ENCODE data around the gene ADAM11.
"Not testable (repeated sequence)": the region's sequence is repeated elsewhere in the genome, so short reads cannot be mapped to it uniquely, and the experiment has no call there.

Gene ADAM11

GRCh38 chr17:44758414-44759085 lies at the start of gene ADAM11:
Gene ADAM11 (plus strand): TSS chr17:44758988. CDS start chr17:44759200, 212 bp downstream.
- DNase-seq, result no peak

DNA sequence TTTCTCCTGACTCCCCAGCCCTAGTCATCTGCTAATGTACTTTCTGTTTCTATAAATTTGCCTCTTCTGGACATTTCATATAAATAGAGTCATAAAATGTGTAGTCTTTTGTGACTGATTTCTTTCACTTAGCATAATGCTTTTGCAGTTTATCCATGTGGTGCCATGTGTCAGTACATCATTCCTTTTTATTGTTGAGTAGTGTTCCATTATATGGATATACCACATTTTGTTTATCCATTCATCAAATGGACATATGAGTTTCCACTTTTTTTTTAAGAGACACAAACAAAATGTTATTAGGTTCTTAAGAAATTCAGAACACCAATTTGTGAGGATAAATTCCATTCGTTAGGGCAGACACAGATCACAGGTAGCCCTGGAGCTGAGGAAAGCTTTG lies 39.3 kb upstream of the ADAM11 start:
- no peak for DNase-seq

DNA sequence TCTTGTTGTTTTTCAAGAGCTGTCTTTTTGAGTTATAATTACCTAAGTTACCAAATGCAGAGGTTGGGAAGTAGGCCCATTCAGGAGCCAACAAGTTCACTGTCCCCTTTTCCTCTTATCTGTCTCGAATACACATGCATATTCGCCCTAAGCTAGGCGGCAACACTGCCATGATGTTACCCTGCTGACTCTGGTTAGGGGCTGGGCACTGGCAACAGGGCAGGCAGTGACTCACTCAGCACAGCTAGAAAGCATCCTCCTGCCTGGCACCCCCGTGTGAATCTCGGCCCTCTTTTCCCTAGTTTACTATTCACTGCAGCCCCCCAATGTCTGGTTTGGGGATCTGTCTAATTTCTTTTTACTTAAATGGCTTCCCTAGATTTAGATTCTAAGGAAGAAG lies 36.5 kb upstream of the ADAM11 start:
- DNase-seq, result no peak

GRCh38 chr17:44726121-44726520 lies 32.7 kb upstream of the ADAM11 start:
- DNase-seq, result not testable (repeated sequence)

- DNase-seq, result no peak
These were observed 25.0 kb upstream of the ADAM11 start for GRCh38 chr17:44733753-44734152.

DNA sequence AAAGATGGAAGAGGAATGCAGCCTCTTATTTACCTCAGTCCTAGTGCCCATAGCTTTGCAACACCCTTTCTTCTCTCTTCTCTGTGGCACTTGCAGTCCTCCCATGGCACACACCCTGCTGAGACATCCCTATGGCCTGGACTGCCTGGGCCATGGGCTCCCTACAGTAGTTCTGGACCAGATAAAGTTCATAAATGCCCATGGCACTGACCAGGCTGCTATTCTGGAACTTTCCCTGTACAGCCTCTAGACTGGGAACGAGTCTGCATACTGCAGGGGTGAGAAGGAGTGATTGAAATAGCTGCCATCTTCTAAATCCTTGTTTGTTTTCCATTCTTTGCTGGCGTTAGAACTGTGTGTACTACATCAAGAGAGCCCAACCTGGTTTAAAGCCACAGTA lies 24.5 kb upstream of the ADAM11 start:
- no peak for DNase-seq

DNA sequence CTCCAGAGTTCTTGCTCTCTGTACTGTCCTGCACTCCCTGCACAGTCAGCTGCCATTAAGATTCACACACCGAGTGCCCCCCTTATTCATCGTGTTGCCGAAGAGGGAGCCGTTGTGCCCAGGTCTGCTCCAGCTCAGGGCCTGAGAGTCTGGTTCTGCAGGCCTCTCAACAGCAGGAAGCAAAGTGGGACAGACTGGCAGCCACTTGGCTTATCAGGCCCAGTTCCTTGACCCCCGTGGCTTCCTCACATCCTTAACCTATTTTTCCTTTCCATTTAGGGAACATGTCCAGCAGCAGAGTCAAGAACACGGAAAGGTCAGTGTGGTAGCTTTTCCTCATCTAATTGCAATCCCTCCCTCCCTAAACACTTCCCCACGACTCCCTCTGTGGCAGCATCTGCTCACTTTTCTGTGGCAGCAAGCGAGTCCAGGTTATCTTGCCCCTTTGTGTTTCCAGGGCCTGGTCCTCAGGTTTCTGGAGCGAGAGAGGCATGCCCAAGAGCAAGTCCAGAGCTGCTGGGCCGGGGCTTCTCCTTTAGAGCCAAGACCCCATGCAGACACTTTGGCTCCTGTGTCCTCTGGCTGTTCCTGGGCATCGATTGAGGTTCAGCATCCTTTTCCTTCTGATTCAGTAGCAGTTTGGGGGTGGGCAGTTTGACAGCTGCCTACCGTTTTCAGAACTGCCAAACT lies 22.1 kb upstream of the ADAM11 start:
- DNase-seq, result no peak

DNA sequence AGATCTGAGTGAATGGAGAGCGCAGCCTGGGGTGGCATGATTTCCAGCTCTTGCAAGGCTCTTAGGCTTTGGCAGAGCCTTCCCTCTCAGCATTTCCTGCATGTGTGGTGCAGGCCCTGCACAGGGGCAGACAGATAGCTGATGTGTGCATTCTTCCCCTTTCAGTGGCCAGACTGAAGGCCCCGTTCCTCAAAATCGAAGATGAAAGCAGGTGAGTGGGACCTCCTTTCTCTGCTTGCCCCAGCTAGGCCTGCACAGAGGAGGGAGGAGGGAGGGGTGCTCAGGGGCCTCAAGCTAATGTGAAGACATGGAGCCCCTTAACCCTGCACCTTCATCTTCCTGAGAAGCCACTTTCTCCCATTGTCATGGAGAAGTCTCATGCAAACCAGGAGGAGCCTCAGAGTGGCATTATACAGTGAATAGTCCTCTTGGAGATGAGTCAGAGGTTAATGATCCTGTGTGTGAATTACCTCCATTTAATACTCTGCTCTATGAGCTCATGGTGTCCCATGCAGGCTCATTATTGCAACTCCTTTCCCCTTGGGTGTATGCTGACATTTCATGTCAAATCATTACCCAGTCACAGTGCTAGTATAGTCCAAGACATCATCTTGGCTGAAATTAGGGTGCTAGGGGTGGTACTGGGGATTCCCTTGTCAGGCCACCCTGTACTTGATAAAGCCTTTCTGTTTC lies 20.4 kb upstream of the ADAM11 start:
- DNase-seq, result no peak

- no peak for DNase-seq
These were observed 17.5 kb upstream of the ADAM11 start for GRCh38 chr17:44741316-44741715.

- DNase-seq, result no peak
These were observed 13.5 kb upstream of the ADAM11 start for GRCh38 chr17:44745301-44745700.

GRCh38 chr17:44745738-44746137 lies 13.1 kb upstream of the ADAM11 start:
- not testable (repeated sequence) for DNase-seq

DNA sequence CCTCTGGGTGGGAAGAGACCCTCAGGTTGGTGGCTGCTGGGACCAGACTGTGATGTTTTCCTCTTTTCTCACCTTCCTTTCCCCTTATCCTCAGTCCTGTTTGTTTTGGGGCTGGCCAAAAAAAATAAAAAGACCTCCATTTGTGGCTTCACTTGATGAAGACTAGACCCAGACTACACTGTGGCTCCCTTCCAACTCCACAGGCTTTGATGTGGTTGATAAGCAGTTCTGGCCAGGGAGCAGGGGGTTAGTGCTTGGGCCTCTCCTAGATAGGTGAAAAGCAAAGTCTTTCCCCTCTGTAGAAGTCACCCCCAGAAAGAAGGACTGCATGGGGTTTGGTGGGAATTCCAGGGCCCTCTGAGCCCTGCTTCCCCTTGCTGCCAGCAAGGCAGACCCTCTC lies 11.2 kb upstream of the ADAM11 start:
- no peak for DNase-seq

- no peak for DNase-seq
These were observed 9.5 kb upstream of the ADAM11 start for GRCh38 chr17:44749076-44749979.

- DNase-seq, result no peak
These were observed 8.8 kb upstream of the ADAM11 start for GRCh38 chr17:44749980-44750318.

- no peak for DNase-seq
These were observed 7.5 kb upstream of the ADAM11 start for GRCh38 chr17:44751331-44751730.

- no peak for DNase-seq
These were observed 7.0 kb upstream of the ADAM11 start for GRCh38 chr17:44751806-44752205.

DNA sequence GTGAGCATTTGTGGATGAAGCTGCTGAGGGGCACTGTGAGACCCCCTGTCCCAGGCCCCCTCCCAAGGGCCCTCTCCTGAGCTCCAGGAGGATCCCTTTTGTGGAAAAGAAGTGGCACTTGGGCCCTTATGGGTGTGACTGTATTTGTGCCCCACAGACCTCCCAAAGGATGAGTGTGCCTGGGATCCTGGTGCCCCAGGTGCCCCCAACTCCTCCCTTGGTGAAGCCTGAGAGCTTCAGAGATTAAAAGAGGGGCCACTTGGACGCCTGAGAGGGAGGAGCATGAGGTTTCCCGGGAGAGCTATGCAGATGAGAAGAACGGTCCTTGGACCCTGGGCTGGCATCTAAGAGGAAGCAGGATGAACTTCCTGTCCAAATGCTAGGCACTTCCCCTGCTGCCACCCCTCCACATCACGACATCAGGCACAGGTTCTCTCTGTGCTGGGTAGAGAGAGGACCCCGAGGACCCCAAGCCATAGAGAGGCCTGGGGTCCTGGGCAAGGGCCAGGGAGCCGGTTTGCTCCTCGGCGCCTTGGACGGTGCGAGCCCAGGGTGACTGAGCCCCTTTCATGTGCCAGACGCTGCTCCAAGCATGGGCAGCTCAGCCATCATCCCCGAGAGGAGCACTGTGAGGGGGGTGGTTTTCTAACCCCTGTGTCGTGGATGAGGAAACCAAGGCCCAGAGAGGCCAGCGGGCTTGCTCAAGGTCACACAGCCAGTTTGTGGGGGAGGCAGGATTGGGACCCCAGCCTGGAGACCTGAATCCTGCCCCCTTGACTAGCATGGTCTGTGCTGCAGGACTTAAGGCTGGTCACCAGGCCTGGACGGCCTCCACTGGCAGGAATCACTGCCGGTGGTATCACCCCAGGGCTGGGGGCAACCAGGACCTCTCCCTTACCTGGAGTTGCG lies 5.6 kb upstream of the ADAM11 start:
- no peak for DNase-seq

DNA sequence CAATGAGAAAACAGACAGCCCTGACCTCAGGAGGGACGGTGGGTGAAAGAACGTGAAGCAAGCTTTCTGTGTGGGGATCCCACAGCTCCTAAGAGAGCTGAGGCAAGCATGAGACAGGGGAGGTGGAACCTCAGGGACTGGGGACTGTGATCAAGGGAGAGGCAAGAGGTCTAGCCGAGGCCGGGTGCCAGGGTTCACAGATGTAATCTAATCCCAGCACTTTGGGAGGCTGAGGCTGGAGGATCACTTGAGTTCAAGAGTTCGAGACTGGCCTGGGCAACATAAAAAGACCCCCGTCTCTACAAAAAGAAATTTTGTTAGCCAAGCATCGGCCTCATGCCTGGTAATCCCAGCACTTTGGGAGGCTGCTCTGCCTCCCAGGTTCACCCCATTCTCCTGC lies 4.5 kb upstream of the ADAM11 start:
- no peak for DNase-seq

GRCh38 chr17:44755180-44755579 lies 3.6 kb upstream of the ADAM11 start:
- not testable (repeated sequence) for DNase-seq

GRCh38 chr17:44757045-44757917 lies 1.5 kb upstream of the ADAM11 start:
- DNase-seq, result no peak

GRCh38 chr17:44757918-44758413 lies 822 bp upstream of the ADAM11 start:
- DNase-seq, result no peak
